GM18907 (cell line): ENCODE data around the gene CIPC.

Source experiments
- ATAC-seq: cut with Tn5 transposase; IDR thresholded peaks from one replicate; pipeline ENCODE4 v1.9.1; 2021; ENCODE audit warnings: mild to moderate bottlenecking, moderate library complexity; ENCODE audit not compliant: unreplicated experiment

CIPC gene

GRCh38 chr14:77099425-77100167 is 1.5 kb downstream of the CIPC start:
- no peak for ATAC-seq

GRCh38 chr14:77100961-77101360 is 2.9 kb downstream of the CIPC start:
- ATAC-seq, result no peak

- no peak for ATAC-seq
Observed at GRCh38 chr14:77102154-77102553, 4.1 kb downstream of the CIPC start.

GRCh38 chr14:77103475-77103874 is 5.4 kb downstream of the CIPC start:
- no peak for ATAC-seq

- no peak for ATAC-seq
Observed at GRCh38 chr14:77103951-77104350, 5.9 kb downstream of the CIPC start.

- ATAC-seq, result no peak
Observed at GRCh38 chr14:77104393-77104792, 6.3 kb downstream of the CIPC start.

- ATAC-seq, result no peak
Observed at GRCh38 chr14:77105145-77105939, 7.3 kb downstream of the CIPC start.

- no peak for ATAC-seq
Observed at GRCh38 chr14:77106666-77107065, 8.6 kb downstream of the CIPC start.

GRCh38 chr14:77107228-77107627 is 9.2 kb downstream of the CIPC start:
- no peak for ATAC-seq

GRCh38 chr14:77108753-77109152 is 10.7 kb downstream of the CIPC start:
- ATAC-seq, result no peak

- ATAC-seq, result no peak
Observed at GRCh38 chr14:77109656-77110055, 11.6 kb downstream of the CIPC start.

GRCh38 chr14:77110286-77110685 is 12.2 kb downstream of the CIPC start:
- ATAC-seq, result no peak

- ATAC-seq, result no peak
Observed at GRCh38 chr14:77111021-77111420, 13.0 kb downstream of the CIPC start.

- ATAC-seq, result no peak
Observed at GRCh38 chr14:77113644-77114043, 15.6 kb downstream of the CIPC start.

GRCh38 chr14:77114609-77115008 is 16.6 kb downstream of the CIPC start:
- ATAC-seq, result no peak

GRCh38 chr14:77116172-77116817 is 18.2 kb downstream of the CIPC start:
- ATAC-seq, result no peak

GRCh38 chr14:77119851-77120250 is 21.8 kb downstream of the CIPC start:
- no peak for ATAC-seq

GRCh38 chr14:77120771-77121743 is 23.0 kb downstream of the CIPC start:
- ATAC-seq, result peak; percentile 91

GRCh38 chr14:77122526-77123125 is 24.6 kb downstream of the CIPC start:
- ATAC-seq, result no peak
